SK-N-SH (cell line): Measurements from ENCODE around the gene FGGY.

Source experiments
- CTCF ChIP-seq: fragments of 200-600 bp; sonication (generic); IDR thresholded peaks from 2 replicates; pipeline ENCODE4 v1.6.1; 2017; ENCODE audit warnings: antibody characterized with exemption, mild to moderate bottlenecking, moderate library complexity
- EP300 ChIP-seq, 2 experiments: IDR thresholded peaks; 2 replicates each; pipeline versions ENCODE4 v1.4.0 to v1.6.1; 2012; ENCODE audit warnings: borderline replicate concordance in 1 of 2, low read depth in 1 of 2, low read length in 1 of 2
- GABPA ChIP-seq: IDR thresholded peaks from 2 replicates; pipeline ENCODE4 v1.4.0; 2012; ENCODE audit warnings: low read depth, mild to moderate bottlenecking
- JUND ChIP-seq: IDR thresholded peaks from 2 replicates; pipeline ENCODE4 v1.4.0; 2012
- MXI1 ChIP-seq: IDR thresholded peaks from 2 replicates; pipeline ENCODE4 v1.6.1; 2012; ENCODE audit warnings: mild to moderate bottlenecking, low read depth, low read length, improper control_type of control experiment
- POLR2AphosphoS5 ChIP-seq: IDR thresholded peaks from 2 replicates; pipeline ENCODE4 v1.6.1; 2012; ENCODE audit warnings: low read depth, low read length
- TAF1 ChIP-seq: IDR thresholded peaks from 2 replicates; pipeline ENCODE4 v1.6.1; 2012; ENCODE audit warnings: low read depth, mild to moderate bottlenecking, low read length, moderate library complexity, borderline replicate concordance
- USF1 ChIP-seq: IDR thresholded peaks from 2 replicates; pipeline ENCODE4 v1.4.0; 2012; ENCODE audit warnings: low read depth, borderline replicate concordance

- no peak for TF ChIP-seq CTCF
- TF ChIP-seq JUND: no peak
- no peak for TF ChIP-seq EP300 (IDR thresholded peaks at IDR 0.05; ENCODE audit: borderline replicate concordance in 1 of 2, low read depth in 1 of 2, low read length in 1 of 2)
- no peak for TF ChIP-seq USF1
- TF ChIP-seq TAF1: no peak
- TF ChIP-seq MXI1: no peak
- TF ChIP-seq POLR2AphosphoS5: no peak
- no peak for TF ChIP-seq GABPA
These were observed 387.8 kb downstream of the FGGY start for GRCh38 chr1:59684698-59685097.
